ENCODE results near the gene PSMC6. TPM values are rescaled to one million over a fixed set of nuclear protein-coding genes. Genes with fewer than 3 reads are reported as not detected.
A peak's percentile ranks its signal among the peaks of the same experiment; 100 is the strongest.

The PSMC6 gene
- total RNA-seq (10 to 100 TPM; 78.5 to 94.0 (median 85.4) TPM), polyA plus RNA-seq (10 to 100 TPM; 92.4 to 99.4 TPM)
- long read RNA-seq, donor 1, transcript PSMC6-201 (14 exons, 2,188 nt) = major isoform, 122 of 129 reads
- long read RNA-seq, donor 1, partial matches to known transcripts = 2 of 129 reads
- long read RNA-seq, donor 1, other reads (novel, unspliced or antisense) = 4 of 129 reads
- long read RNA-seq, donor 2, transcript PSMC6-201 (14 exons, 2,188 nt) = major isoform, 126 of 141 reads
- long read RNA-seq, donor 2, partial matches to known transcripts = 4 of 141 reads
- long read RNA-seq, donor 2, other reads (novel, unspliced or antisense) = 10 of 141 reads
- long read RNA-seq, donor 3, transcript PSMC6-201 (14 exons, 2,188 nt) = major isoform, 353 of 378 reads
- long read RNA-seq, donor 3, partial matches to known transcripts = 9 of 378 reads
- long read RNA-seq, donor 3, other reads (novel, unspliced or antisense) = 14 of 378 reads

GRCh38 chr14:52706724-52707706, at the start of gene PSMC6:
TSS of gene PSMC6 (plus strand) at chr14:52707200. CDS start at chr14:52707220, 20 bp downstream.
- Histone ChIP-seq H3K27ac (peak within 1 kb of the TSS; percentile 77 to 94 (median 90)), H3K27me3 (no peaks in the 10 kb centered on the region), H3K4me1 (peaks cover 0 to 49% (median 29%) of the 10 kb centered on the region in 9 donors), H3K9me3 (no peaks in the 10 kb centered on the region), H3K36me3 (peaks cover 0 to 38% (median 19%) of the 10 kb centered on the region in 9 donors), H3K4me3 (peak within 1 kb of the TSS; percentile 57 to 88 (median 74))
- no peak for TF ChIP-seq CTCF (IDR thresholded peaks at IDR 0.05)
- 0 to 1% methylated on average over 43 of the region's 43 CpGs for WGBS, 2 donors
- peak; percentile 96 to 97 for DNase-seq
- intact Hi-C loops (cut with DNase I) = loop anchor here in 2 of 10 donors (1.0 to 10.0 kb wide), 3 partner anchors 22 to 155 kb away; partner anchors contain the start of genes GPR137C (in 2 of the 2) and TXNDC16 (in 2 of the 2)
- ATAC-seq = peak; percentile 100

GRCh38 chr14:52660325-52660724, 46.7 kb upstream of the PSMC6 start:
- no peak for ATAC-seq
- peaks cover 0 to 96% (median 16%) of the 10 kb centered on the region in 9 donors for H3K36me3 ChIP-seq

GRCh38 chr14:52660832-52661231, 46.2 kb upstream of the PSMC6 start:
- DNase-seq (no peak), ATAC-seq (no peak)
- H3K27ac ChIP-seq = no peak overlapping the region
- H3K27me3 ChIP-seq = no peaks in the 10 kb centered on the region
- no peak for TF ChIP-seq CTCF (IDR thresholded peaks at IDR 0.05)
- no peaks in the 10 kb centered on the region for H3K9me3 ChIP-seq
- H3K4me1 ChIP-seq = no peaks in the 10 kb centered on the region
- 90 to 96% methylated on average over 1 of the region's 1 CpG for WGBS, 2 donors
- no peak overlapping the region for H3K4me3 ChIP-seq
- peaks cover 0 to 96% (median 16%) of the 10 kb centered on the region in 9 donors for H3K36me3 ChIP-seq
- intact Hi-C loops (cut with DNase I) = no loop called here

More at GRCh38 chr14:52660325-52660724, 46.7 kb upstream of the PSMC6 start:
- no peaks in the 10 kb centered on the region for H3K9me3 ChIP-seq
- no peaks in the 10 kb centered on the region for H3K27me3 ChIP-seq
- H3K27ac ChIP-seq = no peak overlapping the region
- intact Hi-C loops (cut with DNase I) = no loop called here
- no peaks in the 10 kb centered on the region for H3K4me1 ChIP-seq
- TF ChIP-seq CTCF (IDR thresholded peaks at IDR 0.05) = no peak
- DNase-seq = no peak
- H3K4me3 ChIP-seq = no peak overlapping the region

- no peak for TF ChIP-seq CTCF (IDR thresholded peaks at IDR 0.05)
- intact Hi-C loops (cut with DNase I) = no loop called here
- Histone ChIP-seq H3K36me3 (peaks cover 0 to 96% (median 16%) of the 10 kb centered on the region in 9 donors), H3K4me3 (no peak overlapping the region), H3K4me1 (no peaks in the 10 kb centered on the region), H3K9me3 (no peaks in the 10 kb centered on the region), H3K27me3 (no peaks in the 10 kb centered on the region), H3K27ac (no peak overlapping the region)
- WGBS, 2 donors = 92 to 97% methylated on average over 2 of the region's 2 CpGs
- DNase-seq (no peak), ATAC-seq (no peak)
These were observed 45.7 kb upstream of the PSMC6 start for GRCh38 chr14:52661314-52661713.

Measured in heart right ventricle (tissue), 16 donors.